K562 (cell line): ENCODE results near the gene MAP3K2. TPM values are rescaled to one million over a fixed set of nuclear protein-coding genes. Genes with fewer than 3 reads are reported as not detected.
A peak's percentile ranks its signal among the peaks of the same experiment; 100 is the strongest.

Source experiments
- BCL6 ChIP-seq: fragments of 250-450 bp; sonication (Bioruptor Pico); IDR thresholded peaks from 2 replicates; pipeline ENCODE4 v1.4.0; 2020
- HOXB6 ChIP-seq: fragments of 250-450 bp; sonication (Bioruptor Pico); IDR thresholded peaks from 2 replicates; pipeline ENCODE4 v1.5.1; 2022; ENCODE audit warnings: mild to moderate bottlenecking, borderline replicate concordance
- JUND ChIP-seq, 2 experiments: IDR thresholded peaks; 2 replicates in 1 of 2; 3 replicates in 1 of 2; pipeline ENCODE4 v1.6.1; 2011; ENCODE audit warnings: borderline replicate concordance in 2 of 2, low read depth in 2 of 2, low read length in 2 of 2, improper control_type of control experiment in 1 of 2, missing biosample characterization in 1 of 2, missing genetic modification characterization in 1 of 2, missing genetic modification reagents in 1 of 2
- NFE2 ChIP-seq: IDR thresholded peaks from 2 replicates; pipeline ENCODE4 v1.6.1; 2014; ENCODE audit warnings: antibody characterized with exemption, low read depth
- NUFIP1 ChIP-seq: fragments of 450-650 bp; IDR thresholded peaks from 2 replicates; pipeline ENCODE4 v1.6.1; 2018; ENCODE audit not compliant: partially characterized antibody
- TCF7L2 ChIP-seq: fragments of 150-350 bp; IDR thresholded peaks from 2 replicates; pipeline ENCODE4 v1.6.1; 2016; ENCODE audit warnings: low read depth, mild to moderate bottlenecking, low read length, moderate library complexity
- ZNF407 ChIP-seq: fragments of 450-650 bp; IDR thresholded peaks from 2 replicates; pipeline ENCODE4 v1.6.1; 2016; ENCODE audit warnings: low read depth
- polyA plus RNA-seq, 8 experiments: library from polyadenylated mRNA; depleted of rRNA in 4 of 8; stranded (reverse) in 5 of 8; unstranded in 3 of 8; fragments of >200 nt; fragmentation: Nextera tagmentation in 2 of 8; fragmentation: Illumina TruSeq in 1 of 8; extraction: Ambion mirVana in 2 of 8; extraction: Trizol in 1 of 8; gene quantifications; 2 replicates each; pipeline versions ENCODE4 v1.2.1 to v1.2.3, GENCODE V29; 2011 to 2014; ENCODE audit warnings: inconsistent platforms in 1 of 8, missing spikeins in 1 of 8
- total RNA-seq, 7 experiments: library from RNA; depleted of rRNA in 6 of 7; stranded (reverse); fragments of >200 nt in 6 of 7; fragmentation: Illumina TruSeq in 2 of 7; extraction: Trizol in 2 of 7; gene quantifications; 2 replicates each; pipeline versions ENCODE4 v1.2.1 to v1.2.3, GENCODE V29; 2011 to 2021; ENCODE audit warnings: low replicate concordance in 1 of 7
- TF ChIP-seq, protein P1 (sequence below): sonication (generic); formaldehyde crosslinking; IDR thresholded peaks from 2 replicates; pipeline ENCODE4 v1.5.0; 2020; ENCODE audit warnings: missing genetic modification reagents

Gene MAP3K2
- total and polyA plus RNA-seq, 9 of the 15 experiments (the other 6 are each of a cell fraction or from before 2014, with no cell fraction given): 1.2 to 14.2 (median 5.7) TPM

- TF ChIP-seq ZNF407 (no peak), JUND (IDR thresholded peaks at IDR 0.05; ENCODE audit: borderline replicate concordance, low read depth, low read length) (peak; percentile 5; the same call in 1 of the 2 replicates), JUND (tag; IDR thresholded peaks at IDR 0.05; ENCODE audit: borderline replicate concordance, low read depth, low read length) (0 out of 3 replicates have a peak, but pooled peaks have one; percentile 51), BCL6 (CRISPR knock-in tag) (no peak), NUFIP1 (no peak), NFE2 (peak; percentile 91), HOXB6 (CRISPR knock-in tag) (no peak), TCF7L2 (no peak)
- TF ChIP-seq, protein P1, sequence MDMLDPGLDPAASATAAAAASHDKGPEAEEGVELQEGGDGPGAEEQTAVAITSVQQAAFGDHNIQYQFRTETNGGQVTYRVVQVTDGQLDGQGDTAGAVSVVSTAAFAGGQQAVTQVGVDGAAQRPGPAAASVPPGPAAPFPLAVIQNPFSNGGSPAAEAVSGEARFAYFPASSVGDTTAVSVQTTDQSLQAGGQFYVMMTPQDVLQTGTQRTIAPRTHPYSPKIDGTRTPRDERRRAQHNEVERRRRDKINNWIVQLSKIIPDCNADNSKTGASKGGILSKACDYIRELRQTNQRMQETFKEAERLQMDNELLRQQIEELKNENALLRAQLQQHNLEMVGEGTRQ: no peak
Measured at GRCh38 chr2:127413782-127414637, 26.2 kb upstream of the MAP3K2 start (continued).
